Dermis microvascular lymphatic vessel endothelial cell (primary cell): ENCODE results near the gene GPR55. TPM values are rescaled to one million over a fixed set of nuclear protein-coding genes. Genes with fewer than 3 reads are reported as not detected.
"Not testable (repeated sequence)": the region's sequence is repeated elsewhere in the genome, so short reads cannot be mapped to it uniquely, and the experiment has no call there.

Source experiments
- DNase-seq, 2 donors: peaks; one replicate each; pipeline versions ENCODE4 v3.0.0 to v3.0.0-alpha.2; 2010; ENCODE audit warnings: low read depth in 2 of 2
- total RNA-seq: library from RNA; depleted of rRNA; stranded (reverse); fragments of >200 nt; gene quantifications from 2 replicates; pipeline ENCODE4 v1.2.1, GENCODE V29; 2014

GPR55 gene, protein sequence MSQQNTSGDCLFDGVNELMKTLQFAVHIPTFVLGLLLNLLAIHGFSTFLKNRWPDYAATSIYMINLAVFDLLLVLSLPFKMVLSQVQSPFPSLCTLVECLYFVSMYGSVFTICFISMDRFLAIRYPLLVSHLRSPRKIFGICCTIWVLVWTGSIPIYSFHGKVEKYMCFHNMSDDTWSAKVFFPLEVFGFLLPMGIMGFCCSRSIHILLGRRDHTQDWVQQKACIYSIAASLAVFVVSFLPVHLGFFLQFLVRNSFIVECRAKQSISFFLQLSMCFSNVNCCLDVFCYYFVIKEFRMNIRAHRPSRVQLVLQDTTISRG
- total RNA-seq: not detected in 2 replicates

DNA sequence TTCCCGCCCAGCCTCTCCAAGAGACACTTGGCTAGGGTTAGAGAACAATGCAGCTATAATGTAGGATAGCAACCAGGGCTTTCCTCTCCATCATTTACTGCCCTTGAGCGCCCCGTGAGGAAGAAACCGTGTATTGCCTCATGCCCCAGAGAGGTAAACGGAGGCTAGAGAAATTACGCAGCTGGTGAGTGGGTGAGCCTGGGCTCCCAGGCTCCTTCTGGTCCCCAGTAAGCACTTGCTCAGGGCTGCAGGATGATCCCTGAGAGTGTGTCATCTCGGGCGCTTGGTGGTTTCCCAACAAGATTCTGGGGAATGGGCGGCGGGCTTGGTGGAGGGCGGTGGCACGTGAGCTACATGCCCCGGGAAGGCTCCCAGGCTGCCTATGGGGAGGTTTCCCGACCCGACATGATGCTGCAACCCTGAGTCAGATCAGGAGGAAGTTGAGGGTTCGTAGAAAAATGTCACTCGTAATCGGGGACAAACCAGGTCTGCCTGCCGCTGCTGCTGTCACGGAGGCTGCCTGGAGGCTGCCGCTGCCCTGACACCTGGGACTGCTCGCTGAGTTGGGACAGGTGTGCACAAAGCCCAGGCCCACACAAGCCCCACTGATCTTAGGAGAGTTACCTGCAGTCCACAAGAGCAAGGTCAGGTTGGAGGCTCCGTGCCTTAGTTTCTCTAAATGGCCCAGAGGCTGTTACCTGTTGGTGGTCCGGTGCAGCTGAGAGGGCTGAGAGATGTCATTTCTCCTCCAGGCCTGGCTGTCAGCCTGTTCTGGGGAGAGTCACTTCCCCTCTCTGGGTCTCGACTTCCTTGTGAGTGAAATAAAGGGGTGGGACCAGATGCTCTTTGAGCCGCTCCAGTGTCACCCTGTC is at the start of gene GPR55:
TSS of gene GPR55 (minus strand) at position 773 of the 872 bp plus-strand sequence. CDS start 14,280 bp downstream, outside the sequence.
- no peak for DNase-seq

DNA sequence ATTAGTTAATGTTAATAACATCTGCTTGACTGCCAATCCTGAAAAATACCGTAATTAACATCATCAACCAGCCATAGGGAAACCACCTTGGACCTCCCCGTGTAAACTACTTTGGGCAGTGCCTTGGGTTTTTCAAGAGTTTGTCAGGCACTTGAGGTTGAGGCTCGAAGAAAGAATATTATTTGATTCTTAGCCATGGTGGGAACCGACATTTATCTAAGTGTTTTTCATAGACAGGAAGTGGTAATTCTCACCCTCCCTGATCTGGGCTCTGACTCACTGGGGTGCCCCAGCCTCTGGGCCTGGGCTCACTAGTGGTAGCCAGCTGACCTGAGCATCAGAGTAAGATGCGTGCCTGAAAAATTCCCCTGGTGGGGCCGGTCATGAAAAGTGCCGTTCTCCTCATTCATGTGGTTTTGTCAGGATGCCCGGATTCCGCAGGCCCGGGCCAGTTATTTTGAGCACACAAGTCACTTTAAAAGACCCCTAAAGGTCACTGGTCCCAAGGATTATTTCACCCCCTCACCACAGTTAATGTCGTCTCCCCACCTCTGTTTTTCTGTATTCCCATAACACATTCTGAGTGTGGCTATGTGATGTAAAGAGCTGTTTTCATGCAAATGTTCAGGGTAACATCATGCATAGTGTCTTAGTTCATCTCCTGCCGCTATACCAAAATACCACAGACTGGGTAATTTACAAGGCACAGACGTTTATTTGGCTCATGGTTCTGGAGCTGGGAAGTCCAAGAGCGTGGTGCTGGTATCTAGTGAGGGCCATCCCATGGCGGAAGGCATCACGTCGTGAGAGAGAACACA is 49.3 kb upstream of the GPR55 start:
- no peak for DNase-seq

DNA sequence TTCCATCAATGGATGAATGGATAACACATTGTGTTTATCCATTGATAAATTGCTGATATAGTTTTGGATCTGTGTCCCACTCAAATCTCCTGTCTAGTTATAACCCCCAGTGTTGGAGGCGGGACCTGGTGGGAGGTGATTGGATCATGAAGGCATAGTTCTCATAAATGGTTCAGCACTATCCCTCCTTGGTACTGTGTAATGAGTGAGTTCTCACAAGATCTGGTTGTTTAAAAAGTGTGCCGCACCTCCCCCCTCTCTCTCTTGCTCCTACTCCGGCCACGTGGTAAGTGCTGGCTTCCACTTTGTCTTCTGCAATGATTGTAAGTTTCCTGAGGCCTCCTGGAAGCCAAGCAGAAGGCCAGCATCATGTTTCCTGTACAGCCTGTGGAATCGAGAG is 47.0 kb upstream of the GPR55 start:
- no peak for DNase-seq

DNA sequence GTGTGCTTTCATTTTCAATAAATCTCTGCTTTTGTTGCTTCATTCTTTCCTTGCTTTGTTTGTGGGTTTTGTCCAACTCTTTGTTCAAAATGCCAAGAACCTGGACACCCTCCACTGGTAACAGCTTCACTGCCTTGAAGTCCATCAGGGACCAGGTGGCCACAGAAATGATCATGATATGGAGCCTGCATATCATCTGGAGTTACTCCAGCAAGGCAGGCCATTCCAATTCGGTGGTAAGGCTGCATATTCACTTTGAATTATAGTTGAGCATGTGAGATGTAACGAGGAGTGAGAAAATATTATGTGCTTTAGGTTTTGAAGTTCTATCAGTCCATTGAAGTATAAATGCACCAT is 44.6 kb upstream of the GPR55 start:
- DNase-seq: no peak

DNA sequence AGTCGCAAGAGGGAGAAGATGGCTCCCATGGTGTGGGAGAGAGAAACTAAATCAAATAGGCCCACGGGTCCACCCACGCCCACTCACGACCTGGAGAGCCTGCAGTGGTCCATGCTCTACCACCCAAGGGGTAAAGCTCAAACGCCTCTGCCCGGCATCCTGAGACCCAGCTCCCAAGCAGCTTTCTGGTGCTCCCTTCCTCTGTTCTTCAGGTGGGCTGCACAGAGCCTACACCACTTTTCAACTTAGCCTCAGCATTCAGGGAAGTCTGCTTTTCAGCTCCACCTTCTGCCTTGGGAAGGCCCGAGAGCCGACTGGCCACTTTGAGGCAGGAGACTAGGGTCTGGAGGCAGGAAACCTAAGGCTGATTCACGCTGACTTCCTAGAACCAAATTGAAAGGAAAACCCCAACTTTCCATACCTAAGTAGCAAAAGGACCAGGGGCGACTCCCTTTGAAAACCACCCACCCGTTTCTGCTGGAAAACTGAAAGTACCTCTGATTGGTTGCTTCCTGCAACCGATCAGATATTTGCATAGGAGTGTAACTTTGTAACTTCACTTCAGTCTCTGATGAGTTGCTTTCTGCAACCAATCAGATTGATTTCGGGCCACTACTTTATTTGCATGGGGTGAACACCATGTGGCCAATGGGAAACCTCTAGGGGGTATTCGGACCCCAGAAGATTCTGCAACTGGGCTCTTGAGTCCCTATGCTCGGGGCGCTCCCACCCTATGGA is 44.0 kb upstream of the GPR55 start:
- no peak for DNase-seq

DNA sequence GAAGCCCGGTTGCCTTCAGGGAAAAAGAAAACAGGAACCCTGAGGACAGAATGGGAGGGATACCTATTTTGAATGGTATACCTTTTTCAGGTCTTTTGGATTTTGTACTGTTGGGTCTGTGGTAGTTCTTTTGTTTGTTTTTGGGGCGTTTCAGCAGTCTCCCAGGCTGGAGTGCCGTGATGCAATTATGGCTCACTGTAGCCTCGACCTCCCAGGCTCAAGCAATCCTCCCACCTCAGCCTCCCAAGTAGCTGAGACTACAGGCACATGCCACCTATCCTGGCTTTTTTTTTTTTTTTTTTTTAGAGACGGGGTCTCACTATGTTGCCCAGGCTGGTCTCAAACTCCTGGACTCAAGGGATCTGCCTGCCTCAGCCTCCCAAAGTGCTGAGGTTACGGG is 43.3 kb upstream of the GPR55 start:
- DNase-seq: not testable (repeated sequence)

DNA sequence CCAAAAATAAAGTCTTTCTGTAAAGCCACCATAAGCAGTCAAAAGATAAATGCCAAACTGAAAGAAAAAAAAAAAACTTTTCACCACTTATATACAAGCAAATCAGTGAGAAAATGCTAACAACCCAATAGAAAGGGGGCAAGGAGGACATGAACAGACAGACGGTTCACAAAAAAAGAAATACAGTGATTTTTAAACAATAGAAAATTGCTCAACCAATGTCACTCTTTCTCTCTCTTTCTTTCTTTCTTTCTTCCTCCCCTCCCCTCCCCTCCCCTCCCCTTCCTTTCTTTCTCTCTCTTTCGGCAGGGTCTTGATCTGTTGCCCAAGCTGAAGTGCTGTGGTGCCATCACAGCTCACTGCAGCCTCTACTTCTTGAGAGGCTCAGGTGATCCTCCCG is 42.1 kb upstream of the GPR55 start:
- DNase-seq: no peak

DNA sequence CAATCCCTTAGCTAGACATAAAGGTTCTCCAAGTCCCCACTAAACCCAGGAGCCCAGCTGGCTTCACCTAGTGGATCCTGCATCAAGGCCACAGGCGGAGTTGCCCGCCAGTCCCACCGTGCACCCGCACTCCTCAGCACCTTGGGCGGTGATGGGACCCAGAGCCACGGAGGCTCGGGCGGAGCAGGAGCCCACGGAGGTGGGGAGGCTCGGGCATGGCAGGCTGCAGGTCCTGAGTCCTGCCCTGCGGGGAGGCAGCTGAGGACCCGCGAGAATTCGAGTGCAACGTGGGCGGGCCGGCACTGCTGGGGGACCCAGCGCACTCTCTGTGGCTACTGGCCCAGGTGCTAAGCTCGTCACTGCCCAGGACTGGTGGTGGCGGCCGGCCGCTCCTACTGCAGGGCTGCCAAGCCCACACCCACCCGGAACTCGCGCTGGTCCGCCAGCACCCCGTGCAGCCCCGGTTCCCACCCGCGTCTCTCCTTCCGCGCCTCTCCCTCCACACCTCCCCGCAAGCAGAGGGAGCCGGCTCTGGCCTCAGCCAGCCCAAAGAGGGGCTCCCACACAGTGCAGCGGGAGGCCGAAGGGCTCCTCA is 39.2 kb upstream of the GPR55 start:
- DNase-seq: no peak

DNA sequence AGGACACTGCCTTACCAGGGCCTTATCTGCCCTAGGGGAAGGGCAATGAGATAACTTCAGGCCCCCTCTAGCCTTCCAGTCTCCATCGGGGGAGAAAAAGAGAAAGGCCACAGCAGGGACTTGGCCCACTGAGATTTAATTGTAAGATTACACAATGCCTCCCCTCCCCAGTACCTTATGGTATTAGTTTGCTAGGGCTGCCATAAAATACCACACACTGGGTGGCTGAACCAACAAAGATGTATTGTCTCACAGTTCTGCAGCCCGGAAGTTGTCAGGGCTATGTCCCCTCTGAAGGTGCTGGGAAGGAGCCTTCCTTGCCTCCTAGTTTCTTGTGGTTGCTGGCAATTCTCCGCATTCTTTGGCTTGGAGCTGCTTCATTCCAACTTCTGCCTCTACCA is 36.0 kb upstream of the GPR55 start:
- DNase-seq: no peak

DNA sequence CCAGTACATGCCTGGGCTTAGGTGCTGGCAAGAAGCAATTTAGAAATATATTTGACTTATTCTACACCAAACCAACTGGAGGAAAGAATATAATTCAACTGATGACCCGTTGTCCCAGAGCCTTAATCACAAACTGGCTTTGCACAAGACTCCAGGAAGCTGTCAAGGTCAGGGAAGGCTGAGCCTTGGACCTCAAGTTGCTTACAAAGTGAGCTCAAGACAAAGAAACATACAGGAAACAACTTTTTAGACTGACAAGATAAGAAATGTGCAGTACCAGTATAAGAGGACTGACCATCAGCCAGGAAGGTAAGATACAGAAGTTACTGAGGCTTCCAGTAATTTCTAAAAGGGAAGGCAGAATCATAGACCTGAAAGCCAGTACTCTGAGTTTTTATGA is 35.0 kb upstream of the GPR55 start:
- DNase-seq: no peak

DNA sequence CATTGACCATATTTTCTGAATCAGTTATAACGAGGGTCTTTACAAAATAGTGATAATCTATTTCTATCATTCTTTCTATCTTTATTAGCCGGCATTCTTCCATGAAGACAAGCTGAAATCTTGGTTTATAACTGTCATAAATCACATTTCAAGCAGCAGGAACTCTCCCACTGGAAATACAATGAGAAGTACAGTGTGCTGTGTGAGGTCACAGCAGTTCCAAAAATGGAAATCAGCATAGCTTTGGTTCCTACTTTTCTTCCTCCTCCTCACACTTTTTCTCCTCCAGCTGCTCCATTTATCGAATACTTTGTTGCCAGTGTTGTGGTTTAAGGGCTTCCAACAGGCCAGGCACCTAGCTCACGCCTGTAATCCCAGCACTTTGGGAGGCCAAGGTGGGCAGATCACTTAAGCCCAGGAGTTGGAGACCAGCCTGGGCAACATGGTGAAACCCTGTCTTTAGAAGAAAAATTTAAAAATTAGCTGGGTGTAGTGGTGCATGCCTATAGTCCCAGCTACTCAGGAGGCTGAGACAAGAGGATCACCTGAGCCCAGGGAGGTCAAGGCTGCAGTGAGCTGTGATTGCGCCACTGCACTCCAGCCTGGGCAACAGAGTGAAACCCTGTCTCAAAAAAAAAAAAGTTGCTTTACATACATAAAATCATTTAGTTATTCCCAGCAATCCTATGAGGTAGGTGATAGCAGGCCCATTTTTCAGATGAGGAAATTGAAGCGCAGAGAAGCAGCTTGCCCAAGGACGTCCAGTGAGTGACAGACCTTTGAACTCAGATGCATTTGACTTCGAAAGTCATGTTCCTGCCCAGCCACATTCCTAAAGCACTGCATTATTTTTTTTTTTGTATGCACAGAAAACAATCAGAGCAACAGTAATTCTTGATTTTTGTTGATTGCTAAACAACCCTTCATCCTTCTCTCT is 34.0 kb upstream of the GPR55 start:
- no peak for DNase-seq

DNA sequence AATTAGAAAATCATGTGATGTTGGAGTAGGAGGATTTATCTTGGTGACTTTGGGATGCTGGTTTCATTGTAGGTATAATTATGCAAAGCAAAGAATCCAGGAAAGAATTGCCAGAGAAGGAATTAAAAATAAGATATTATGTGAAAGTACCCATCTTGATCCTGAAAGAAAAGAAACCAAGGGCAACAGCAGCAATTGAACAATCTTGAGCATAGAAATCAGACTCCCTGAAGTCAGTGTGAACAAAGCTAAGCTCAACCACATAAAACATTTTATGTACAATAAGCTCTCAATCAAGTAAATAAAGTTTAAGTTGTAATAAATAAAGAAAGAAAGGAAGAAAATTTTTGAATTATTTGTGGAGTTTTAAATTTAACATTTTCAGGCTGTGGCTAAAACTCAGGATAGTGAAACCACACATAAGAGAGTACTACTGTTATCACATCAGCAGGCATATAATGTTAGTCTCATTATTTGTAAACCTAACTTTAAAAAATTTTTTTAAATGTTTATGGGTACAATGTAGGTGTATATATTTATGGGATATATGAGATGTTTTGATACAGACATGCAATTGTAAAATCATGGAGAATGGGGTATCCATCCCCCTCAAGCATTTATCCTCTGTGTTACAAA is 32.8 kb upstream of the GPR55 start:
- DNase-seq: no peak

DNA sequence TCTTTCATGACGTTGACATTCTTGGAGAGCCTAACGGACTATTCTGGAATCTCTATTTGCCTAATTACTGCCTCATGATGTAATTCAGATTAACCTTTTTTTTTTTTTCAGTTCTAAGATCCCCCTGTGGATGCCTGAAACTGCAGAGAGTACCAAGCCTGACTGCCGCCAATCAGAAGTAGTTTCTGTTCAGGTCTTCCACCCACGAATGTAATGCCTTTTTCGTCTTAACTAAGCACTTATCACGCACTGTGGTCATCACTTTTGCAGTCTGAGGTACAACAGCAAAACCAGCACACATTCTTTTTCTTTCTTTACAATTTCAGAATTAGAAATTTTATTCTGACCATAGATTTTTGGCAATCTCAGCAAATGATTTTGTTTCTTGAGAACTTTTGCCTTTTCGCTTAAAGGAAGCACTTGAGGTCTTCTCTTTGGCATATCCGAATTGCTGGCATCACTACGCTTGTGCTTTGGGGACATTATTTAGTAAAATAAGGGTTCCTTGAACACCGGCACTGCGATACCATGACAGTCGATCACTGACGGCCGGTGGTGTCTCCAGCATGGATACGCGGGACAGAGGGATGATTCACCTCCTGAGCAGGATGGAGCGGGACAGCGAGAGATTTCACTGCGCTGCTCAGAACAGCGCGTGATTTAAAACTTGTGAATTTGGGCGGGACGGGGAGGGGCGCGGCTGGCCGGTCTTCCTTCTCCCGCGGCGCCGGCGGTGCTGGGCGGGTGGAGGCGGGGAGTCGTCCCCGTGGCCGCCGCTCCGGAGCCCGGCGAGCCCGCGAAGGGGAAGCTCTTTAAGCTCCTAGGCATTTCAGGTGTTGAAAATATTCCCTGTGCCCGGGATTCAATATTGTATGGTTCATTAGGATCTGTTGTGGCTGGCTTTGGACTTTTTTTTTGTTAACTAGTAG is 32.0 kb upstream of the GPR55 start:
- peak in 1 of 2 donors; percentile 14 for DNase-seq

DNA sequence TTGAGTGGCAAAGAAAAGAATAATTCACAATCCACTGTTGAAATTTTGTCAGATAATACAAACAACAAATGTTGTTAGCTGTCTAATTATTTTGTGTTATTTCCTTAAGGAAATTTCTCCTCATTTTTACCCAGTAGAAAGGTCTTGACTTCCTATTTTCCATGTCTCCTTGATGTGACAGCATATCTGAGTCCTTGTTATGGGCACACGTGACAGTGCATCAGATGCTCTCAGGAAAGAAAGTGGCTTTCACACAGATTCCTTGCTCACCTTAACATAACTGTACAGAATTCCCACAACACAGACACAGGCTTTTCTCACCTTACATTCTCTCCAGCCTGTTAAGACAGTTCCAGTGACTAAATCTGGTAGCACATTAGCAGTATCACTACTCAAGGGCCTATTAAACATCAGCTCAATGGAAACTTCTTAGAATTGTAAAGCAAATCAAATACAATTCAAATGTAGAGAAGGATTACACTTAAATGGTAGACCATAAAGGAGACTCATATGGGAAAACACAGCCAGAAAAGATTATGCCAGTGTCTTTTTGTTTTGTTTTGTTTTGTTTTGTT is 30.2 kb upstream of the GPR55 start:
- no peak for DNase-seq

DNA sequence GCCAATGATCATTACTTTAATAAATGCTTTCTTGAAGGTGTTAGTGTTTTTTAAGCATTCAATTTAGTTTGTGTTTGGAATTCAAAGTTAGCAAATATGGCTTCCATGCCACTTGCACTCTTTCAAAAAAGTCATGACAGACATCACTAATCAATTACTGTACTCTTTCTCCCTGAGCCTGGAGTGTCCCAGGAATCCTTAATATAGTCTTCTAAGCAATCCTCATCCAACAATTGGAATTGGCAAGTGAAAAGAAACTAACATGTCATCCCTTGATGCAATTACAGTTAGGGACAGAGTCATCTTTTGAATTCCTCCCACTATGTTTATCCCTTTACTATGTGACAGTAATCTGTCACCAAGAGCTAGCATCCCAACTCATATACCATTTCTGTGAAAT is 29.7 kb upstream of the GPR55 start:
- no peak for DNase-seq

DNA sequence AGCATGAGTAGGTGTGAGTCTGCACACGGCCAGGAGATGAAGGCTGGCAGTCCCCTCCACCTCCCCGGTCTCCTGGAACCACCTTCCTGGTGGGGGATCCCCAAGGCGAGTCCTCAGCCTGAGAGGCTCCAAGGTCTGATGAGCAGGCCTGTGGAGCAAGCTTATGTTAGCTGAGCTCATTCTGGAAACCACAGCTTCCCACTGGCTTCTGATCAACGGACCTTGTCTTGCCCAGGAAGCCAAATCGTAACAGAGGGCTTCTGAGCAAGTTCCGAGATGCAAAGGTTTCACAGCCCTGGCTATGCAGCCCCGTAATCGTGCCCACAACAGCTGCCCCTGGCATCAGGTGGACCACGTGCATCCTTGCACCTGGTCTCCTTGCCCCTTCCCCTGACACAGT is 28.8 kb upstream of the GPR55 start:
- DNase-seq: no peak

DNA sequence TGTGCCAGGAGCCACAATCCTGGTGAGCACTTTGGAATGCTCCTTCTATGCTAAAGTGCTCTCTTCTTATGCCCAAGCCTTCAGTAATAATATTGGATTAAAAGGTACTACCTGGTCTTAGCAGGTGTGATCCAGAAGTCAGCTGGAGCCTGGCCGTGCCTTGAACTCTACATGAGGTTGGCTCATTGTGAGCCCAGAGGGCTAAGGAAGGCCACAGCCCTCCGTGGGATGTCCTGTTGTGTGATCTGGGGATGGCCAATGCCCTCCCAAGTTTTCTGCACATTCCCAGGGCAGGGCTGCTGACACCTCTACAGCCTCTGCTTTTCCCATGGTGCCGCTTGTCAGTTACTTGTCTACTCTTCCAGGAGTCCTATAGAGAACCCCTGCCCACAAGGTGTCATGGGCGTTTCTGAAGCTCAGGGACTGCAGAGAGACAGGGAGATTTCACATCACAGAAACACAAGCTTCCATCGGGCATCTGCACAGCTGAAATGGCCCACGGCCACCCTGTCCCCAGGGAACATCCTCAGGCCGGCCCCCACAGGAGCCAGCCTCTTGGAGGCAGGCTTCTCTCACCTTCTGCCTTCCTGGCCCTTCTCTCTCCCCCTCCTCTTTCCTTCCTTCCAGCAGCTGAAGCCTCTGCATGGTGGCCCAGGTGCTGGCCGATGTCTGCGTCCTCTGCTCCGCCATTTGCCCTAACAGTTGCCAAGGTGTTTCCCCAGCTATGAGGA is 27.3 kb upstream of the GPR55 start:
- DNase-seq: no peak
